Ascending aorta (tissue), 2 donors: Measurements from ENCODE around the gene FBH1. TPM values are rescaled to one million over a fixed set of nuclear protein-coding genes. Genes with fewer than 3 reads are reported as not detected.

ENCODE experiments used
- DNase-seq, 2 donors: peaks; one replicate each; pipeline ENCODE4 v3.0.0-alpha.2; 2019; ENCODE audit warnings: low spot score in 2 of 2
- H3K27ac ChIP-seq, 2 donors: fragments of 200-600 bp; sonication (generic); one replicate each; pipeline ENCODE4 v1.5.1; 2016 to 2017; ENCODE audit warnings: mild to moderate bottlenecking in 1 of 2
- H3K27me3 ChIP-seq: fragments of 200-600 bp; sonication (generic); one replicate; pipeline ENCODE4 v1.5.1; 2017
- H3K36me3 ChIP-seq, 2 donors: fragments of 200-600 bp; sonication (generic); one replicate each; pipeline ENCODE4 v1.5.1; 2016
- H3K4me1 ChIP-seq, 2 donors: fragments of 200-600 bp; sonication (generic); one replicate each; pipeline ENCODE4 v1.5.1; 2016 to 2017; ENCODE audit warnings: mild to moderate bottlenecking in 1 of 2
- H3K4me3 ChIP-seq, 2 donors: fragments of 200-600 bp; sonication (generic); one replicate each; pipeline ENCODE4 v1.5.1; 2016 to 2017; ENCODE audit warnings: mild to moderate bottlenecking in 1 of 2
- H3K9me3 ChIP-seq, 2 donors: fragments of 200-600 bp; sonication (generic); one replicate each; pipeline ENCODE4 v1.5.1; 2016
- CTCF ChIP-seq, 3 experiments: fragments of 200-600 bp in 2 of 3; fragments of 450-650 bp in 1 of 3; sonication (generic) in 2 of 3; IDR thresholded peaks; one replicate each; pipeline ENCODE4 v1.5.1; 2016 to 2019; ENCODE audit warnings: antibody characterized with exemption in 3 of 3, mild to moderate bottlenecking in 1 of 3, moderate library complexity in 1 of 3
- intact Hi-C: fragments of 100-400 bp; cut with DNase I; formaldehyde crosslinking; loops from one replicate; pipeline ENCODE4 v1.15.1; 2023
- total RNA-seq: library from RNA; depleted of rRNA; stranded (reverse); fragments of >200 nt; gene quantifications from one replicate; pipeline ENCODE4 v1.1.0, GENCODE V29; 2016

The FBH1 gene
- total RNA-seq, 1 donor from 2014 or later, result 43.0 TPM

GRCh38 chr10:5951721-5952407 lies 61.8 kb downstream of the FBH1 start:
- DNase-seq, result no peak
- Histone ChIP-seq H3K36me3 (peaks cover 0 to 4% of the 10 kb centered on the region in 2 donors), H3K4me1 (peaks cover 9 to 26% of the 10 kb centered on the region in 2 donors), H3K9me3 (no peaks in the 10 kb centered on the region), H3K27me3 (no peaks in the 10 kb centered on the region), H3K27ac (peak overlapping the region; percentile 74 to 76), H3K4me3 (no peak overlapping the region)
- no peak for TF ChIP-seq CTCF (IDR thresholded peaks at IDR 0.05)
- intact Hi-C loops, result loop anchor here (1.0 to 5.0 kb wide), 3 partner anchors 25 to 450 kb away; partner anchors contain the start of gene IL15RA

DNA sequence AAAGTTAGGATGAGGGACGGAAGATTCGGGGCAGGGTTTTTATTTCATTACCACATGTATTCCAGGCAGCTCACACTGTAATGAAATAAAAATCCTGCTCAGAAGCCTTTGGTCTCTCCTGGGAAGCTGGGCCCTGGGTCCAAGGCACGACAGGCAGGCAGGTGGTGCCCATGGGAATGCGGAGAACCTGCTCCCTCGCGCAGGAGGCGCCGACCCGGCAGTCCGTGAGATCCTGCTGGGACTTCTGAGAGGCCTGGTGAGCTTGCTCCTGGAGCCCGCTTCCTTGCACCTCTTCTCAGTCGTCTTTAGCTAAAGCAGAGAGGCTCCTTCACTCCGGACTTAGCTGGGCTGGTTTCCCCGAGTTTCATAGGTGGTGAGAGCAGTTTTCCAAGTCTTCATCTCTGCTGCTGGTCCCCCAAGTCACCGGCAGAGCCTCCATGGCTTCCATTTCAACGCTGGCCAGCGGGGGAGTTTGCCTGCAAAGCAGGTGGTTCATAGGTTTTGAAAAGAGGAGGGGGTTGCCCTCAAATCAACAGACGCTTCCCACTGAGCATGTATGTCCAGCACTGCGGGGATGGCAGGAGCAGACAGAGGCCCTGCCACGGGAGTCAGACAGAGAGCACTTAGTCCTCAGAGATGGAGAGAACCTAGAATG lies 62.8 kb downstream of the FBH1 start:
- no peak overlapping the region for H3K4me3 ChIP-seq
- intact Hi-C loops, result loop anchor here (5.0 kb wide), 2 partner anchors 59 to 449 kb away; no protein-coding TSS in a partner anchor
- H3K4me1 ChIP-seq, result peaks cover 9 to 21% of the 10 kb centered on the region in 2 donors
- H3K27me3 ChIP-seq, result no peaks in the 10 kb centered on the region
- no peak for TF ChIP-seq CTCF (IDR thresholded peaks at IDR 0.05)
- H3K27ac ChIP-seq, result peak overlapping the region; percentile 13 to 46
- H3K9me3 ChIP-seq, result no peaks in the 10 kb centered on the region
- peaks cover 0 to 4% of the 10 kb centered on the region in 2 donors for H3K36me3 ChIP-seq
- no peak for DNase-seq

DNA sequence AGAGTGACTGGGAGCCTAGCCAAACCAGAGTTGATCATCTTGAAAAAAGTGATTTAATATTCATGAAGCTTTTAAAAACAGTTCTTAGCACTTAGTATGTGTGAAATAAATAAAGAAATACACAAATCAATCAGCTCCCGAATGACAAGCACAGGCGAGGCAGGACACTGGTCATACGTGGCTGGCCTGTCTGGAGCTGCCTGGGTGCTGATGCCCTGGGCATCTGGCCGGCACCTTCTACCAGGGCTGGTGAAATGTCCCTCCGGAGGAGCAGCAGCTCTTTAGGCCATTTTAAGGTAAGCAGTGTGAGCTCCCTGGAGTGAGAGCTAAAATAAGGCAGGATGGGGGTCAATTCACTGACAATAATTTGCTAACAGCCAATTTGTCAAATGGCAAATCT lies 63.6 kb downstream of the FBH1 start:
- Histone ChIP-seq H3K27ac (peak overlapping the region; percentile 34 to 46), H3K36me3 (peaks cover 0 to 4% of the 10 kb centered on the region in 2 donors), H3K4me3 (no peak overlapping the region), H3K4me1 (peaks cover 9 to 21% of the 10 kb centered on the region in 2 donors), H3K9me3 (no peaks in the 10 kb centered on the region), H3K27me3 (no peaks in the 10 kb centered on the region)
- DNase-seq, result no peak
- intact Hi-C loops, result loop anchor here (5.0 kb wide), 2 partner anchors 59 to 449 kb away; no protein-coding TSS in a partner anchor
- TF ChIP-seq CTCF (IDR thresholded peaks at IDR 0.05), result no peak

GRCh38 chr10:5956146-5956936 lies 66.3 kb downstream of the FBH1 start:
- Histone ChIP-seq H3K27me3 (no peaks in the 10 kb centered on the region), H3K27ac (peak overlapping the region; percentile 55 to 69), H3K4me1 (peaks cover 1 to 3% of the 10 kb centered on the region in 2 donors), H3K4me3 (no peak overlapping the region), H3K9me3 (no peaks in the 10 kb centered on the region), H3K36me3 (peaks cover 10 to 13% of the 10 kb centered on the region in 2 donors)
- DNase-seq, result peak in 1 of 2 donors; percentile 53
- intact Hi-C loops, result no loop called here
- no peak for TF ChIP-seq CTCF (IDR thresholded peaks at IDR 0.05)

- intact Hi-C loops, result no loop called here
- peak overlapping the region; percentile 24 to 42 for H3K27ac ChIP-seq
These were observed 68.0 kb downstream of the FBH1 start for GRCh38 chr10:5958077-5958476.

More at GRCh38 chr10:5958077-5958476, 68.0 kb downstream of the FBH1 start:
- Histone ChIP-seq H3K9me3 (no peaks in the 10 kb centered on the region), H3K4me1 (no peaks in the 10 kb centered on the region), H3K27me3 (no peaks in the 10 kb centered on the region), H3K36me3 (peaks cover 11 to 18% of the 10 kb centered on the region in 2 donors), H3K4me3 (no peak overlapping the region)
- DNase-seq, result no peak
- no peak for TF ChIP-seq CTCF (IDR thresholded peaks at IDR 0.05)
